WERI-Rb-1 (cell line): ENCODE results near the gene MX2.

Experiments used
- DNase-seq: peaks from one replicate; pipeline ENCODE4 v3.0.0-alpha.2; 2020
- H3K27ac ChIP-seq: fragments of 250-450 bp; sonication (Bioruptor Pico); 2 replicates; pipeline ENCODE4 v1.5.1; 2020; ENCODE audit warnings: mild to moderate bottlenecking, moderate library complexity
- H3K27me3 ChIP-seq: fragments of 250-450 bp; sonication (Bioruptor Pico); 2 replicates; pipeline ENCODE4 v1.5.1; 2021; ENCODE audit warnings: mild to moderate bottlenecking, low read depth, moderate library complexity; ENCODE audit not compliant: insufficient read depth, severe bottlenecking
- H3K36me3 ChIP-seq: fragments of 250-450 bp; sonication (Bioruptor Pico); 2 replicates; pipeline ENCODE4 v1.5.1; 2020; ENCODE audit warnings: mild to moderate bottlenecking, moderate library complexity
- H3K4me3 ChIP-seq: 2 replicates; pipeline ENCODE4 v1.5.1; 2011; ENCODE audit warnings: low read depth, mild to moderate bottlenecking, control low read depth, low read length
- H3K9me3 ChIP-seq: fragments of 250-450 bp; sonication (Bioruptor Pico); 2 replicates; pipeline ENCODE4 v1.5.1; 2021; ENCODE audit warnings: mild to moderate bottlenecking, moderate library complexity; ENCODE audit not compliant: severe bottlenecking
- TF ChIP-seq, protein P1 (sequence below): IDR thresholded peaks from 2 replicates; pipeline ENCODE4 v1.5.1; 2011; ENCODE audit warnings: low read depth, mild to moderate bottlenecking, control low read depth, inconsistent platforms, low read length

The MX2 gene

DNA sequence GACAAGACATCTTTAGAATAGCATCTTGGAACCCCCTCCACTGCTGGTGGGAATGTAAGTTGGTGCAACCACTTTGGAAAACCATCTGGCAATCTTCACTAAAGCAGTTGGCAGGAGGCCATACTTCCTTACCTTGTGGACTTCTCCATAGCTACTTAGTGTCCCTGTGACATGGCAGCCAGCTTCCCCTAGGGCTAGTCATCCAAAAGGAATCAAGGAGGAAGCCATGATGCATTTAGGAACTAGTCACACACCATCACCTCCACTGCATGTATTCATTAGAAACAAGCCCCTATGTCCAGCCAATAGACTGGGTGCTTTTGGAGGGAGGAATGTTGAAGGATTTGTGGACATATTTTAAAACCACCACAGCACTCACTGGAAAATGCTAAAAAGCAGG is 19.9 kb downstream of the MX2 start:
- Histone ChIP-seq H3K9me3 (peaks cover 4% of the 10 kb centered on the region), H3K36me3 (no peaks in the 10 kb centered on the region), H3K27ac (no peak overlapping the region), H3K27me3 (no peaks in the 10 kb centered on the region), H3K4me3 (no peak overlapping the region)
- TF ChIP-seq, protein P1, sequence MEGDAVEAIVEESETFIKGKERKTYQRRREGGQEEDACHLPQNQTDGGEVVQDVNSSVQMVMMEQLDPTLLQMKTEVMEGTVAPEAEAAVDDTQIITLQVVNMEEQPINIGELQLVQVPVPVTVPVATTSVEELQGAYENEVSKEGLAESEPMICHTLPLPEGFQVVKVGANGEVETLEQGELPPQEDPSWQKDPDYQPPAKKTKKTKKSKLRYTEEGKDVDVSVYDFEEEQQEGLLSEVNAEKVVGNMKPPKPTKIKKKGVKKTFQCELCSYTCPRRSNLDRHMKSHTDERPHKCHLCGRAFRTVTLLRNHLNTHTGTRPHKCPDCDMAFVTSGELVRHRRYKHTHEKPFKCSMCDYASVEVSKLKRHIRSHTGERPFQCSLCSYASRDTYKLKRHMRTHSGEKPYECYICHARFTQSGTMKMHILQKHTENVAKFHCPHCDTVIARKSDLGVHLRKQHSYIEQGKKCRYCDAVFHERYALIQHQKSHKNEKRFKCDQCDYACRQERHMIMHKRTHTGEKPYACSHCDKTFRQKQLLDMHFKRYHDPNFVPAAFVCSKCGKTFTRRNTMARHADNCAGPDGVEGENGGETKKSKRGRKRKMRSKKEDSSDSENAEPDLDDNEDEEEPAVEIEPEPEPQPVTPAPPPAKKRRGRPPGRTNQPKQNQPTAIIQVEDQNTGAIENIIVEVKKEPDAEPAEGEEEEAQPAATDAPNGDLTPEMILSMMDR, result no peak
- DNase-seq, result no peak

DNA sequence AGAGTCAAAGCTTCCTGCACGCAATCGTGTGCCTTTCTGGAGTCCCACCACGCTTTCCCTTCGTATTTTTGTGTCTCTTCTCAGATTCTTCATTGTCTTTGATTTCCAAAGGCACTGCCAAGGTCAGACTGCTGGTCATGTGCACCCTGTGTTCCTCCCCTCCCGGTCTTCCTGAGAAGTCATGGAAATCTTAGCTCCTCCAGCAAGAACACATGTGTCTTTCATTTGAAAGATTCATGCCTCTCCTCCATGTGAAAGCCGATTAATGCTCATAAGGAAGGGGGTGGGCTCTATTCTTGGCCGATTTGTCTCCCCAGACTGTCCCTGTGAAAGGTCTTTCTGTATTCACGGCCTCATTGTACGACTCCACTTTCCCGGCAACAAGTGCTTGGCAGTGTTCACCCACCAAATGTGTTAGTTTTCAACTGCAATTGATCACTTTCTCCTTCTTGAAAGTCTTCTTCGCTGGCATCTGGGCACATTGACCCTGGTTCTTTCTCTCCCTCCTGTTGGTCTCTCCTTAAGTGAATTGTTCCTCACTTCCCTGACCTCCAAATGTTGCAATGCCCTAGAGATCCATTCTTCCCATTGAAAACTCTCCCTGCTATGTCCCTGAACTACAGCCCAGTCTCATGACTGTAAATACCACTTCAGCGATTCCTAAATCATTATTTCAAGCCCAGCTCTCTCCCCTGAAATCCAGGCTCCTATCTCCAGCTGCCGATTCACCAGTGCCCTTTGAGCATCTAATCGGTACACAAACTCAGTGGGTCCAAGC is 25.4 kb downstream of the MX2 start:
- no peaks in the 10 kb centered on the region for H3K9me3 ChIP-seq
- no peaks in the 10 kb centered on the region for H3K27me3 ChIP-seq
- DNase-seq, result no peak
- H3K36me3 ChIP-seq, result no peaks in the 10 kb centered on the region
- H3K4me3 ChIP-seq, result no peak overlapping the region
- H3K27ac ChIP-seq, result no peak overlapping the region
- TF ChIP-seq, protein P1, result no peak

DNA sequence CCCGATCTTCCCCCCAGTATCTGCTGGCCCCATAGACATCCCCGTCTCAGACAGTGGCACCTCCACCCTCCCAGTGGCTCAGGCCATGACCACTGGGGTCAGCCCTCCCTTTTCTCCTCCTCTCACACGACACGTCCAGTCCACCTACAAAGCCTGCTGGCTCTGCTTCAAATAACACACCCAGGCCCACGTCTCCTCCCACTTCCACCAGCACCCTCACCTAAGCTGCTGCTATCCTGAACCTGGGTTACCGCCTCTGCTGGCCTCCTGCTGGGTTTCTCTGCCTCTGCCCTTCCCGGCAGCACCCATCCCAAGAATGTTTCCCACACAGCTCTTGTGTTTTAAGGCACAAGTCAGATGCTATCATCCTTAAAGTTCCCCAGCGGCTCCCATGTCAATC is 26.0 kb downstream of the MX2 start:
- no peaks in the 10 kb centered on the region for H3K36me3 ChIP-seq
- H3K27me3 ChIP-seq, result no peaks in the 10 kb centered on the region

DNA sequence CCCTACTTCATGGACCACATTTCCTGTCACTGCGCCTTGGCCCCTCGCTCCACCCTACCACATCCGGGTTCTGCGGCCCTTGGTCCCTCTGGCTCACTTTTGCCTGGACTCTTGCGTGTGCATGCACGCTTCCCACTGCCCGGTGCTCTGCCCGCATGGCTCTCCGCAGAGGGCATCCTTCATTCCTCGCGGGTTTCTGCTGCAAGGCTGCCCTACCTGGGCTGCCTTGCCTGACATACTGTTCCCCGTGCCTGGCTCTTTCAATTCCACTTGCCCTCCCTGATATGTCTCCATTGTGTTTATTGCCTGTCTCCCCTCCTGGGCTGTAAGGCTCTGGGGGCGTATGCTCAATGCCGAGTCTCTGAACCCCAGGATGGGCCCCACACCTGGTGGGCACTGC is 26.4 kb downstream of the MX2 start:
- TF ChIP-seq, protein P1, result no peak

More for the DNA sequence above, 26.0 kb downstream of the MX2 start:
- Histone ChIP-seq H3K4me3 (no peak overlapping the region), H3K27ac (no peak overlapping the region), H3K9me3 (no peaks in the 10 kb centered on the region)
- DNase-seq, result no peak
- TF ChIP-seq, protein P1, result no peak

DNA sequence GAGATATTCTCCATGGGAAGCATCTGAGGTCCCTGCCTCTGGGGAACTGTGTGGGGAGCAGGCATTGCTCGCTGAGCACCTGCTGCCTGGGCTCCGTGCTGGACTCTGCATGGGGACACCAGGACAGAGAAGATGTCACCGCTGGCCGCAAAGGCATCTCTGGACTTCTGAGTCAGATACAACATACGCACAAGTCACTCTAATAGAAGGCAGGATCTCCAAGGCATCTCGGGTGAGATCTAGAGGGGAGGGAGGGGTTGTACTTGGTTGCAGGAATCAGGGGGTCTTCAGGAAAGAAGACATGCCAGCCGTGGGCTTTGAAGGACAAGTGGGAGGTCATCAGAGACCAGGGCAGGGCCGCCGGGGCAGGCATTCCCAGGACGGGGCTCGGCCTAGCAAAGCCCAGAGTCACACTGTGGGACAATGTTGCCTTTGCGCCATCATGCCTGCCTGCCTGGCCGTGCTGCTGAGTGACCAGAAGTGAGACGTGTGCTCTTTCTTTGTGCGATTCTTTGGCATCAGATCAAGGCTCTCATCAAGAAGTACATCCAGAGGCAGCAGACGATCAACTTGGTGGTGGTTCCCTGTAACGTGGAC is 28.3 kb downstream of the MX2 start:
- no peak overlapping the region for H3K4me3 ChIP-seq
- H3K36me3 ChIP-seq, result no peaks in the 10 kb centered on the region
- TF ChIP-seq, protein P1, result no peak
- no peaks in the 10 kb centered on the region for H3K27me3 ChIP-seq
- no peaks in the 10 kb centered on the region for H3K9me3 ChIP-seq
- H3K27ac ChIP-seq, result no peak overlapping the region
- DNase-seq, result no peak

More for the DNA sequence above, 26.4 kb downstream of the MX2 start:
- Histone ChIP-seq H3K27me3 (no peaks in the 10 kb centered on the region), H3K4me3 (no peak overlapping the region), H3K36me3 (no peaks in the 10 kb centered on the region), H3K27ac (no peak overlapping the region), H3K9me3 (no peaks in the 10 kb centered on the region)
- DNase-seq, result no peak
